Measurements from ENCODE around the gene COP1.
"Not testable (repeated sequence)": the region's sequence is repeated elsewhere in the genome, so short reads cannot be mapped to it uniquely, and the experiment has no call there.

Gene COP1

GRCh38 chr1:176027934-176028333 is 179.2 kb downstream of the COP1 start:
- H2BK5ac ChIP-seq (ENCODE audit: low read depth, low read length, poor library complexity); H3K4me2 ChIP-seq (ENCODE audit: low read length); H3K27ac ChIP-seq (ENCODE audit: low read depth, low read length); H3K9me3 ChIP-seq (ENCODE audit: insufficient read depth, low read depth, low read length); H2BK120ac ChIP-seq (ENCODE audit: insufficient read depth, low read length, poor library complexity); H3K14ac ChIP-seq (ENCODE audit: low read length); H3K4ac ChIP-seq (ENCODE audit: low read depth, low read length); H3K79me2 ChIP-seq (ENCODE audit: control insufficient read depth, insufficient read depth, low read length, poor library complexity); H3K79me1 ChIP-seq (ENCODE audit: low read length); H3K9ac ChIP-seq (ENCODE audit: low read length); H3K27me3 ChIP-seq (ENCODE audit: insufficient read depth, low read length); H4K12ac ChIP-seq (ENCODE audit: low read depth, low read length); DNase-seq; H3K18ac ChIP-seq (ENCODE audit: low read length); H3K23ac ChIP-seq (ENCODE audit: low read length); H3K4me3 ChIP-seq (ENCODE audit: low read depth, low read length); H3K4me1 ChIP-seq (ENCODE audit: control insufficient read depth in 1 of 2, insufficient read depth in 2 of 2, low read length in 2 of 2); H4K8ac ChIP-seq (ENCODE audit: low read depth, low read length); H2BK12ac ChIP-seq (ENCODE audit: low read length); H4K91ac ChIP-seq (ENCODE audit: low read depth, low read length); H2AFZ ChIP-seq (ENCODE audit: insufficient read depth, low read length, poor library complexity); H2AK5ac ChIP-seq (ENCODE audit: low read length); H3K36me3 ChIP-seq (ENCODE audit: control insufficient read depth in 1 of 2, insufficient read depth in 2 of 2, low read length in 2 of 2): not testable (repeated sequence)
- no CpG with 5 or more reads among the region's 4 CpGs for WGBS (ENCODE audit: extremely low coverage, insufficient coverage, insufficient read length)

GRCh38 chr1:176022574-176022973 is 184.5 kb downstream of the COP1 start:
- no peak for DNase-seq
- Histone ChIP-seq H3K27ac (ENCODE audit: low read depth, low read length) (no peak overlapping the region), H2BK5ac (ENCODE audit: low read depth, low read length, poor library complexity) (no peak overlapping the region), H3K36me3 (ENCODE audit: control insufficient read depth in 1 of 2, insufficient read depth in 2 of 2, low read length in 2 of 2) (peaks cover 6 to 12% of the 10 kb centered on the region in 2 experiments), H3K4ac (ENCODE audit: low read depth, low read length) (no peak overlapping the region), H3K23ac (ENCODE audit: low read length) (no peak overlapping the region), H2AK5ac (ENCODE audit: low read length) (no peak overlapping the region), H3K9ac (ENCODE audit: low read length) (no peak overlapping the region), H3K4me3 (ENCODE audit: low read depth, low read length) (no peak overlapping the region), H3K4me2 (ENCODE audit: low read length) (no peak overlapping the region), H3K14ac (ENCODE audit: low read length) (no peak overlapping the region), H4K8ac (ENCODE audit: low read depth, low read length) (no peak overlapping the region), H3K18ac (ENCODE audit: low read length) (no peak overlapping the region), H3K79me2 (ENCODE audit: control insufficient read depth, insufficient read depth, low read length, poor library complexity) (no peaks in the 10 kb centered on the region), H4K12ac (ENCODE audit: low read depth, low read length) (no peak overlapping the region), H3K79me1 (ENCODE audit: low read length) (no peaks in the 10 kb centered on the region), H2BK120ac (ENCODE audit: insufficient read depth, low read length, poor library complexity) (no peak overlapping the region), H3K27me3 (ENCODE audit: insufficient read depth, low read length) (no peaks in the 10 kb centered on the region), H2AFZ (ENCODE audit: insufficient read depth, low read length, poor library complexity) (no peak overlapping the region), H3K4me1 (ENCODE audit: control insufficient read depth in 1 of 2, insufficient read depth in 2 of 2, low read length in 2 of 2) (no peaks in the 10 kb centered on the region), H3K9me3 (ENCODE audit: insufficient read depth, low read depth, low read length) (no peaks in the 10 kb centered on the region), H4K91ac (ENCODE audit: low read depth, low read length) (no peak overlapping the region), H2BK12ac (ENCODE audit: low read length) (no peak overlapping the region)
- no CpG with 5 or more reads among the region's 3 CpGs for WGBS (ENCODE audit: extremely low coverage, insufficient coverage, insufficient read length)

- H3K9me3 ChIP-seq (ENCODE audit: insufficient read depth, low read depth, low read length), result no peaks in the 10 kb centered on the region
- no CpG with 5 or more reads among the region's 4 CpGs for WGBS (ENCODE audit: extremely low coverage, insufficient coverage, insufficient read length)
- H4K12ac ChIP-seq (ENCODE audit: low read depth, low read length), result no peak overlapping the region
- no peaks in the 10 kb centered on the region for H3K79me2 ChIP-seq (ENCODE audit: control insufficient read depth, insufficient read depth, low read length, poor library complexity)
- no peaks in the 10 kb centered on the region for H3K4me1 ChIP-seq (ENCODE audit: control insufficient read depth in 1 of 2, insufficient read depth in 2 of 2, low read length in 2 of 2)
- no peak overlapping the region for H4K91ac ChIP-seq (ENCODE audit: low read depth, low read length)
- no peak overlapping the region for H3K4ac ChIP-seq (ENCODE audit: low read depth, low read length)
- H3K14ac ChIP-seq (ENCODE audit: low read length), result no peak overlapping the region
- H2BK12ac ChIP-seq (ENCODE audit: low read length), result no peak overlapping the region
- H3K27me3 ChIP-seq (ENCODE audit: insufficient read depth, low read length), result no peaks in the 10 kb centered on the region
- no peak overlapping the region for H3K27ac ChIP-seq (ENCODE audit: low read depth, low read length)
- H3K18ac ChIP-seq (ENCODE audit: low read length), result no peak overlapping the region
- DNase-seq, result no peak
- no peak overlapping the region for H2BK5ac ChIP-seq (ENCODE audit: low read depth, low read length, poor library complexity)
- no peak overlapping the region for H4K8ac ChIP-seq (ENCODE audit: low read depth, low read length)
- peaks cover 3 to 9% of the 10 kb centered on the region in 2 experiments for H3K36me3 ChIP-seq (ENCODE audit: control insufficient read depth in 1 of 2, insufficient read depth in 2 of 2, low read length in 2 of 2)
- H3K9ac ChIP-seq (ENCODE audit: low read length), result no peak overlapping the region
- no peak overlapping the region for H2AK5ac ChIP-seq (ENCODE audit: low read length)
- H3K4me2 ChIP-seq (ENCODE audit: low read length), result no peak overlapping the region
- no peaks in the 10 kb centered on the region for H3K79me1 ChIP-seq (ENCODE audit: low read length)
- no peak overlapping the region for H3K4me3 ChIP-seq (ENCODE audit: low read depth, low read length)
- no peak overlapping the region for H3K23ac ChIP-seq (ENCODE audit: low read length)
- no peak overlapping the region for H2BK120ac ChIP-seq (ENCODE audit: insufficient read depth, low read length, poor library complexity)
- no peak overlapping the region for H2AFZ ChIP-seq (ENCODE audit: insufficient read depth, low read length, poor library complexity)
These were observed 189.4 kb downstream of the COP1 start for GRCh38 chr1:176017722-176018121.

GRCh38 chr1:176009951-176010350 is 197.1 kb downstream of the COP1 start:
- Histone ChIP-seq H2AFZ (ENCODE audit: insufficient read depth, low read length, poor library complexity) (no peak overlapping the region), H3K27me3 (ENCODE audit: insufficient read depth, low read length) (no peaks in the 10 kb centered on the region), H3K14ac (ENCODE audit: low read length) (no peak overlapping the region), H3K79me1 (ENCODE audit: low read length) (no peaks in the 10 kb centered on the region), H4K91ac (ENCODE audit: low read depth, low read length) (no peak overlapping the region), H2BK5ac (ENCODE audit: low read depth, low read length, poor library complexity) (no peak overlapping the region), H3K4me1 (ENCODE audit: control insufficient read depth in 1 of 2, insufficient read depth in 2 of 2, low read length in 2 of 2) (no peaks in the 10 kb centered on the region), H3K27ac (ENCODE audit: low read depth, low read length) (no peak overlapping the region), H4K8ac (ENCODE audit: low read depth, low read length) (no peak overlapping the region), H3K4me3 (ENCODE audit: low read depth, low read length) (no peak overlapping the region), H3K79me2 (ENCODE audit: control insufficient read depth, insufficient read depth, low read length, poor library complexity) (no peaks in the 10 kb centered on the region), H3K4ac (ENCODE audit: low read depth, low read length) (no peak overlapping the region), H2BK12ac (ENCODE audit: low read length) (no peak overlapping the region), H3K36me3 (ENCODE audit: control insufficient read depth in 1 of 2, insufficient read depth in 2 of 2, low read length in 2 of 2) (peaks cover 7 to 10% of the 10 kb centered on the region in 2 experiments), H3K9ac (ENCODE audit: low read length) (no peak overlapping the region), H3K4me2 (ENCODE audit: low read length) (no peak overlapping the region), H2AK5ac (ENCODE audit: low read length) (no peak overlapping the region), H3K18ac (ENCODE audit: low read length) (no peak overlapping the region), H3K9me3 (ENCODE audit: insufficient read depth, low read depth, low read length) (peaks cover 3% of the 10 kb centered on the region), H4K12ac (ENCODE audit: low read depth, low read length) (no peak overlapping the region), H2BK120ac (ENCODE audit: insufficient read depth, low read length, poor library complexity) (no peak overlapping the region), H3K23ac (ENCODE audit: low read length) (no peak overlapping the region)
- no peak for DNase-seq
- no CpG with 5 or more reads among the region's 2 CpGs for WGBS (ENCODE audit: extremely low coverage, insufficient coverage, insufficient read length)

Measured in trophoblast cell (in vitro differentiated cells and primary cell).